ENCODE results near the gene JMJD4.

GRCh38 chr1:227769936-227770494, 34.9 kb upstream of the JMJD4 start:
- no peak for TF ChIP-seq CTCF (IDR thresholded peaks at IDR 0.05; ENCODE audit: borderline replicate concordance, extremely low read depth, low read length, poor library complexity, severe bottlenecking)
- no peak for TF ChIP-seq EZH2 (IDR thresholded peaks at IDR 0.05; ENCODE audit: borderline replicate concordance, low read depth, low read length, severe bottlenecking)

Measured in DND-41 (cell line).